ENCODE measurements around the gene PALM3. TPM values are rescaled to one million over a fixed set of nuclear protein-coding genes. Genes with fewer than 3 reads are reported as not detected.
"Not testable (repeated sequence)": the region's sequence is repeated elsewhere in the genome, so short reads cannot be mapped to it uniquely, and the experiment has no call there.

The PALM3 gene
- total RNA-seq, 1 experiment from 2014 or later: 2.3 TPM

DNA sequence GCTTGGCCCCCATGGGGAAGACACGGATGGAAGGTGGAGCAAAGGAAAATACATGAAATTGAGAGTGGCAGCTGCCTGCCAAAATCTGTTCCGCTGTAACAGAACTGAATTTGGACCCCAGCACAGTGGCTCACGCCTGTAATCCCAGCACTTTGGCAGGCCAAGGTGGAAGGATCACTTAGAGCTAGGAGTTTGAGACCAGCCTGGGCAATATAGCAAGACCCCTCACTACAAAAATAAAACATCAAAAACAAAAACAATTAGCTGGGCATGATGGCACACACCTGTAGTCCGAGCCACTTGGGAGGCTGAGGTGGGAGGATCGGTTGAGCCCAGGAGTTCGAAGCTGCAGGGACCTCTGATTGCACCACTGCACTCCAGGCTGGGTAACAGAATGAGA is 9.4 kb downstream of the PALM3 start:
- Histone ChIP-seq H3K9me3 (ENCODE audit: low read length) (peaks cover 4% of the 10 kb centered on the region; the same call in 1 of the 2 replicates), H3K4me2 (ENCODE audit: low read length) (no peak overlapping the region), H3K27ac (ENCODE audit: low read length) (no peak overlapping the region), H4K20me1 (ENCODE audit: low read length) (no peaks in the 10 kb centered on the region), H3K9me2 (replicated peaks; ENCODE audit: low read length) (no peaks in the 10 kb centered on the region), H3K4me3 (ENCODE audit: low read length) (no peak overlapping the region), H3F3A (ENCODE audit: low read length, unreplicated experiment) (no peaks in the 10 kb centered on the region), H2AFZ (ENCODE audit: low read length) (no peak overlapping the region), H3K79me2 (ENCODE audit: low read length) (no peaks in the 10 kb centered on the region), H3K27me3 (ENCODE audit: low read length) (no peaks in the 10 kb centered on the region), H3K36me3 (ENCODE audit: low read depth, low read length) (peaks cover 6% of the 10 kb centered on the region), H3K4me1 (ENCODE audit: insufficient read depth, low read length) (no peaks in the 10 kb centered on the region), H3K9ac (ENCODE audit: low read length) (no peak overlapping the region)
- intact Hi-C loops (cut with micrococcal nuclease): no loop called here
- CTCF ChIA-PET: no interaction called here
- TSS peak; percentile 44 for BruUV-seq (replicated peaks)
- no peak for DNase-seq
- no peak for ATAC-seq
- TF ChIP-seq EZH2 (IDR thresholded peaks at IDR 0.05; ENCODE audit: low read length, unreplicated experiment) (no peak), EZH2phosphoT487 (IDR thresholded peaks at IDR 0.05; ENCODE audit: borderline replicate concordance, low read length) (no peak)
- TF ChIP-seq, protein P1, sequence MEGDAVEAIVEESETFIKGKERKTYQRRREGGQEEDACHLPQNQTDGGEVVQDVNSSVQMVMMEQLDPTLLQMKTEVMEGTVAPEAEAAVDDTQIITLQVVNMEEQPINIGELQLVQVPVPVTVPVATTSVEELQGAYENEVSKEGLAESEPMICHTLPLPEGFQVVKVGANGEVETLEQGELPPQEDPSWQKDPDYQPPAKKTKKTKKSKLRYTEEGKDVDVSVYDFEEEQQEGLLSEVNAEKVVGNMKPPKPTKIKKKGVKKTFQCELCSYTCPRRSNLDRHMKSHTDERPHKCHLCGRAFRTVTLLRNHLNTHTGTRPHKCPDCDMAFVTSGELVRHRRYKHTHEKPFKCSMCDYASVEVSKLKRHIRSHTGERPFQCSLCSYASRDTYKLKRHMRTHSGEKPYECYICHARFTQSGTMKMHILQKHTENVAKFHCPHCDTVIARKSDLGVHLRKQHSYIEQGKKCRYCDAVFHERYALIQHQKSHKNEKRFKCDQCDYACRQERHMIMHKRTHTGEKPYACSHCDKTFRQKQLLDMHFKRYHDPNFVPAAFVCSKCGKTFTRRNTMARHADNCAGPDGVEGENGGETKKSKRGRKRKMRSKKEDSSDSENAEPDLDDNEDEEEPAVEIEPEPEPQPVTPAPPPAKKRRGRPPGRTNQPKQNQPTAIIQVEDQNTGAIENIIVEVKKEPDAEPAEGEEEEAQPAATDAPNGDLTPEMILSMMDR (conservative IDR thresholded peaks at IDR 0.05; ENCODE audit: low read depth, low read length): no peak
- POLR2A ChIA-PET (ENCODE audit: unreplicated experiment): interaction anchor here (0.6 kb wide), 1 partner anchor 201 kb away, joined by 4 read pairs; no protein-coding TSS in a partner anchor

DNA sequence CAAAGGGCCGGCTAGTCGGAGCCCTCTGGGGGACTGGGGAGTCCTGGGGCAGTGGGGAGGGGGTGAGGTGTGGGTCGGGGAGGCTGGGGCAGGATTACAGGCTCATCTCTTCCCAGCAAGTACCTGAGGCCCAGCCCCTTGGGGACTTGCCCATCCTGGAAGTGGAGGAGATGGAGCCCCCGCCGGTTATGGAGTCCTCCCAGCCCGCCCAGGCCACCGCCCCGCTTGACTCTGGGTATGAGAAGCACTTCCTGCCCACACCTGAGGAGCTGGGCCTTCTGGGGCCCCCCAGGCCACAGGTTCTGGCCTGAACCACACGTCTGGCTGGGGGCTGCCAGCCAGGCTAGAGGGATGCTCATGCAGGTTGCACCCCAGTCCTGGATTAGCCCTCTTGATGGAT is 9.9 kb downstream of the PALM3 start:
- H3K4me3 ChIP-seq (ENCODE audit: low read length): no peak overlapping the region
- POLR2A ChIA-PET (ENCODE audit: unreplicated experiment): interaction anchor here (0.6 kb wide), 1 partner anchor 201 kb away, joined by 4 read pairs; no protein-coding TSS in a partner anchor
- DNase-seq (no peak), ATAC-seq (no peak)
- H3K9me2 ChIP-seq (replicated peaks; ENCODE audit: low read length): no peaks in the 10 kb centered on the region
- no peak overlapping the region for H3K4me2 ChIP-seq (ENCODE audit: low read length)
- H3K36me3 ChIP-seq (ENCODE audit: low read depth, low read length): peaks cover 6% of the 10 kb centered on the region
- H3F3A ChIP-seq (ENCODE audit: low read length, unreplicated experiment): no peaks in the 10 kb centered on the region
- H3K4me1 ChIP-seq (ENCODE audit: insufficient read depth, low read length): no peaks in the 10 kb centered on the region
- intact Hi-C loops (cut with micrococcal nuclease): no loop called here
- no peaks in the 10 kb centered on the region for H3K27me3 ChIP-seq (ENCODE audit: low read length)
- H3K27ac ChIP-seq (ENCODE audit: low read length): no peak overlapping the region
- H2AFZ ChIP-seq (ENCODE audit: low read length): no peak overlapping the region
- no peak overlapping the region for H3K9ac ChIP-seq (ENCODE audit: low read length)
- TF ChIP-seq, protein P1 (conservative IDR thresholded peaks at IDR 0.05; ENCODE audit: low read depth, low read length): no peak
- no peak for TF ChIP-seq EZH2phosphoT487 (IDR thresholded peaks at IDR 0.05; ENCODE audit: borderline replicate concordance, low read length)
- no peak for TF ChIP-seq EZH2 (IDR thresholded peaks at IDR 0.05; ENCODE audit: low read length, unreplicated experiment)
- CTCF ChIA-PET: no interaction called here
- no TSS peak for BruUV-seq (replicated peaks)
- H3K79me2 ChIP-seq (ENCODE audit: low read length): no peaks in the 10 kb centered on the region
- peaks cover 4% of the 10 kb centered on the region; the same call in 1 of the 2 replicates for H3K9me3 ChIP-seq (ENCODE audit: low read length)
- H4K20me1 ChIP-seq (ENCODE audit: low read length): no peaks in the 10 kb centered on the region

DNA sequence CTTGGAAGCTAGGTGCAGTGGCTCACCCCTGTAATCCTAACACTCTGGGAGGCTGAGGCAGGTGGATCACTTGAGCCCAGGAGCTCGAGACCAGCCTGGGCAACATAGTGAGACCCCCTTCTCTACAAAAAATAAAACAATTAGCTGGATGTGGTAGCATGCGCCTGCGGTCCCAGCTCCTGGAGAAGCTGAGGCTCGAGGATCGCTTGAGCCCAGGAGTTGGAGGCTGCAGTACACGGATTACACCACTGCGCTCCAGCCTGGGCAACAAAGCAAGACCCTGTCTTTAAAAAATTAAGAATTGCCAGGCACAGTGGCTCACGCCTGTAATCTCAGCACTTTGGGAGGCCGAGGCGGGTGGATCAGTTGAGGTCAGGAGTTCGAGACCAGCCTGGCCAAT is 10.9 kb downstream of the PALM3 start:
- intact Hi-C loops (cut with micrococcal nuclease); H3K9me2 ChIP-seq (replicated peaks; ENCODE audit: low read length); H3K27ac ChIP-seq (ENCODE audit: low read length); H3K4me2 ChIP-seq (ENCODE audit: low read length); H3K27me3 ChIP-seq (ENCODE audit: low read length); ATAC-seq; BruUV-seq (replicated peaks); H3K4me3 ChIP-seq (ENCODE audit: low read length); H3K4me1 ChIP-seq (ENCODE audit: insufficient read depth, low read length); POLR2A ChIA-PET (ENCODE audit: unreplicated experiment); H4K20me1 ChIP-seq (ENCODE audit: low read length); H3F3A ChIP-seq (ENCODE audit: low read length, unreplicated experiment); DNase-seq; H3K9ac ChIP-seq (ENCODE audit: low read length); H3K79me2 ChIP-seq (ENCODE audit: low read length); H2AFZ ChIP-seq (ENCODE audit: low read length); CTCF ChIA-PET; H3K36me3 ChIP-seq (ENCODE audit: low read depth, low read length); H3K9me3 ChIP-seq (ENCODE audit: low read length): not testable (repeated sequence)

All from PC-3 (cell line).